Measurements from ENCODE around the gene ADAMTS12. TPM values are rescaled to one million over a fixed set of nuclear protein-coding genes. Genes with fewer than 3 reads are reported as not detected.

The ADAMTS12 gene
- total RNA-seq, 3 donors from 2014 or later: 4.4 to 17.4 (median 15.0) TPM

DNA sequence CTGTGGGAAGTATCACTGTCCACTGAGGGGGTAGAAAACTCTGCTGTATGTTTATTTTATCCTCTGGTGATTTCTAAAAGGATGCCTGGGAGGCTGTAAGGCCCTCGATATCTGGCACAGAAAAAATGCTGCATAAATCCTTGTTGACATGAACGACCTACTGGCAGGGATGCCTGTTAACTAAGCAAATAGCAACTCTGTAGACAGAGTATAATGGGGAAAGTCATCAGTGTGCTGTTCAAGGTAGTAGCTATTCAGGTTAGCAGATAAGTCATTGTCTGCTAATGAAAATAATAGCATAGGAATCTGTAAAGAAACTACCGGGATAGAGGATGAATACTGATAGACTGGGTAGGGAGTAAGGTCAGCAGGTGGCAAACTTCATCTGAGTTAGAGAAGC lies 256.2 kb downstream of the ADAMTS12 start:
- Histone ChIP-seq H3K4me1 (no peaks in the 10 kb centered on the region), H3K27ac (no peak overlapping the region), H3K9me3 (no peaks in the 10 kb centered on the region), H3K36me3 (no peaks in the 10 kb centered on the region), H3K4me3 (no peak overlapping the region), H3K27me3 (no peaks in the 10 kb centered on the region)
- no peak for DNase-seq (ENCODE audit: low spot score in 2 of 2)
- intact Hi-C loops (cut with DNase I; ENCODE audit: low total_unique reads): no loop called here
- TF ChIP-seq, protein P1, sequence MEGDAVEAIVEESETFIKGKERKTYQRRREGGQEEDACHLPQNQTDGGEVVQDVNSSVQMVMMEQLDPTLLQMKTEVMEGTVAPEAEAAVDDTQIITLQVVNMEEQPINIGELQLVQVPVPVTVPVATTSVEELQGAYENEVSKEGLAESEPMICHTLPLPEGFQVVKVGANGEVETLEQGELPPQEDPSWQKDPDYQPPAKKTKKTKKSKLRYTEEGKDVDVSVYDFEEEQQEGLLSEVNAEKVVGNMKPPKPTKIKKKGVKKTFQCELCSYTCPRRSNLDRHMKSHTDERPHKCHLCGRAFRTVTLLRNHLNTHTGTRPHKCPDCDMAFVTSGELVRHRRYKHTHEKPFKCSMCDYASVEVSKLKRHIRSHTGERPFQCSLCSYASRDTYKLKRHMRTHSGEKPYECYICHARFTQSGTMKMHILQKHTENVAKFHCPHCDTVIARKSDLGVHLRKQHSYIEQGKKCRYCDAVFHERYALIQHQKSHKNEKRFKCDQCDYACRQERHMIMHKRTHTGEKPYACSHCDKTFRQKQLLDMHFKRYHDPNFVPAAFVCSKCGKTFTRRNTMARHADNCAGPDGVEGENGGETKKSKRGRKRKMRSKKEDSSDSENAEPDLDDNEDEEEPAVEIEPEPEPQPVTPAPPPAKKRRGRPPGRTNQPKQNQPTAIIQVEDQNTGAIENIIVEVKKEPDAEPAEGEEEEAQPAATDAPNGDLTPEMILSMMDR (IDR thresholded peaks at IDR 0.05): no peak
- TF ChIP-seq POLR2A (IDR thresholded peaks at IDR 0.05) (no peak), POLR2AphosphoS5 (IDR thresholded peaks at IDR 0.05) (no peak)

DNA sequence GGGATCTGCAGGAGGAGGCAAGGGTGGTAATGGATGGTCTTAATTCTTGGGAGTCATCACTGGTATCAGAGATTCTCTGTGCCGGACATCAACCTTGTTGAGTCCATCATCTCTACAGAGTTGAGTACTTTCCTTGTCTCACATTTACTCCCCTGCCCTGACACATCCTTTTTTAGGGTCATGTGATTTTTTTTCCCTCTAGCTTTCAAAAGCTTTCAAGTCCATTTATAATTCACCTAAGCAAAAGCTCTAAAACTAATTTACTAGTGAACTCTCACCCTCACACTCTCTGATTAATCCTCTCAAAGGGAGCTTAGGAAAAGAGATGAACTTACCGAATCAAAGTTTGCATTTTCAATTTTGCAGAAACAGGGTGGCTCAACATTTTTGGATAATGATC lies 258.1 kb downstream of the ADAMTS12 start:
- Histone ChIP-seq H3K27ac (no peak overlapping the region), H3K4me3 (no peak overlapping the region), H3K36me3 (no peaks in the 10 kb centered on the region), H3K9me3 (no peaks in the 10 kb centered on the region), H3K27me3 (no peaks in the 10 kb centered on the region), H3K4me1 (no peaks in the 10 kb centered on the region)
- intact Hi-C loops (cut with DNase I; ENCODE audit: low total_unique reads): no loop called here
- no peak for DNase-seq (ENCODE audit: low spot score in 2 of 2)
- no peak for TF ChIP-seq POLR2A (IDR thresholded peaks at IDR 0.05)
- TF ChIP-seq POLR2AphosphoS5 (IDR thresholded peaks at IDR 0.05): no peak
- TF ChIP-seq, protein P1 (IDR thresholded peaks at IDR 0.05): no peak

DNA sequence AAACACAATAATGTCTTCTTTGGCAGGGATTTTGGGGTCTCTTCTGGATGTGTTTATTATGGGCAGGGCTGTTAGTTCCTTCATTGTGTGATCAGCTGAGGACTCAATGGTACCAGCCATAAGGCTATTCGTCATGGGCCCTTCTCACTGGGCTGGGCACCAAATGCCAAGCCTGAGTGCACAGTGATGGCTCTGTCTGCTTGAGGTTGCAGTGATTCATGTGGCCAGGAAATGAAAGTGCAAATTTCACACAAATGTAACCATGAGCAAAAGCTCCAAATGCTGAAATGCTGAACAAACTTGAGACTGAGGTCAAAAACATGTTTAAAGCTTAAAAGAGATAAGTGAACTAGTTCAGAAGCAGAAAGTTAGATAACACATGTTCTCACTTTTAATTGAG lies 260.0 kb downstream of the ADAMTS12 start:
- intact Hi-C loops (cut with DNase I; ENCODE audit: low total_unique reads): no loop called here
- no peak for TF ChIP-seq POLR2A (IDR thresholded peaks at IDR 0.05)
- TF ChIP-seq, protein P1 (IDR thresholded peaks at IDR 0.05): no peak
- TF ChIP-seq POLR2AphosphoS5 (IDR thresholded peaks at IDR 0.05): no peak
- H3K27ac ChIP-seq: no peak overlapping the region
- H3K4me1 ChIP-seq: no peaks in the 10 kb centered on the region
- no peaks in the 10 kb centered on the region for H3K36me3 ChIP-seq
- H3K9me3 ChIP-seq: no peaks in the 10 kb centered on the region
- no peaks in the 10 kb centered on the region for H3K27me3 ChIP-seq
- no peak for DNase-seq (ENCODE audit: low spot score in 2 of 2)
- no peak overlapping the region for H3K4me3 ChIP-seq

DNA sequence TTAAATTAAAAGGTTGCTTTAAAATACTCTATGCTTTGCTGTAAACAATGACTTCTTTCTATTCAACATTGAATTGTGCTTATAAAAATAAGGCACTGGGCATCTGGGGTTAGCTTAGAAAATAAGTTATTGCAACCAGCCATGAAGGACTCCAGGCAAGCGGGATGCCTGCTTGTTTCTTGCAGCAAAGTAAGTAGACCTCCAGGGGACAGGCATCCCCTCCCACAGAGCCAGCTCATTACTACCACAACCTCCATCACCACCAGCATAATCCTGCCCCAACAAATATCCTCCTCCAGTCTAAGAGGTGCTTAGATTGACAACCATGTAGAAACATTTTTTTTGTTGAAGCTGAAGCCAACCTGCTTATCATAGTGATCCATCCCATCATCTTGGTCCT lies 260.7 kb downstream of the ADAMTS12 start:
- no peaks in the 10 kb centered on the region for H3K27me3 ChIP-seq
- H3K4me1 ChIP-seq: no peaks in the 10 kb centered on the region
- H3K27ac ChIP-seq: no peak overlapping the region
- TF ChIP-seq, protein P1 (IDR thresholded peaks at IDR 0.05): no peak
- TF ChIP-seq POLR2AphosphoS5 (IDR thresholded peaks at IDR 0.05) (no peak), POLR2A (IDR thresholded peaks at IDR 0.05) (no peak)
- H3K4me3 ChIP-seq: no peak overlapping the region
- no peak for DNase-seq (ENCODE audit: low spot score in 2 of 2)
- H3K9me3 ChIP-seq: no peaks in the 10 kb centered on the region
- intact Hi-C loops (cut with DNase I; ENCODE audit: low total_unique reads): no loop called here
- H3K36me3 ChIP-seq: no peaks in the 10 kb centered on the region

DNA sequence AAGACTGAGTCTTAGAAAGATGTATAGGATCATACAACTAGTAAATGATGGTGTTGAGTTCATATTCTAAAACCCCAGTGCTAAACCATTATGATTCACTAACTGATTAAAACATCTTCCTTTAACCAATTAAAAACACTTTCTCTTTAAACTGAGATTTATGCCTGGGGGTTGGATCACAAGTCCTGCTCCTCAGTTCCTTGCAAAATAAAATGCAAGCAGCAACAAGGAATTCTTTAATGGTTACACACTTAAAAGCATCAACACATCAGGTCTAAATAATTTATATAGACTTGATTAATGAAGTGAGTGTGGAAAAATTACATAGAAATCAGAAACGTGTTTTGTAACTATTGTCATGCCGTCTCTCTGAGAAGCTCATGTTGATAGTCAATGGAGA lies 261.8 kb downstream of the ADAMTS12 start:
- Histone ChIP-seq H3K4me1 (no peaks in the 10 kb centered on the region), H3K27ac (no peak overlapping the region), H3K36me3 (no peaks in the 10 kb centered on the region), H3K9me3 (no peaks in the 10 kb centered on the region), H3K4me3 (no peak overlapping the region), H3K27me3 (no peaks in the 10 kb centered on the region)
- no peak for DNase-seq (ENCODE audit: low spot score in 2 of 2)
- TF ChIP-seq POLR2AphosphoS5 (IDR thresholded peaks at IDR 0.05) (no peak), POLR2A (IDR thresholded peaks at IDR 0.05) (no peak)
- TF ChIP-seq, protein P1 (IDR thresholded peaks at IDR 0.05): no peak
- intact Hi-C loops (cut with DNase I; ENCODE audit: low total_unique reads): loop anchor here (10.0 kb wide), 1 partner anchor 225 kb away; no protein-coding TSS in a partner anchor
